ENCODE results near the gene GPRIN2. TPM values are rescaled to one million over a fixed set of nuclear protein-coding genes. Genes with fewer than 3 reads are reported as not detected.

Gene GPRIN2
- total RNA-seq, 2 donors from 2014 or later, result 0.26 to 0.67 TPM

DNA sequence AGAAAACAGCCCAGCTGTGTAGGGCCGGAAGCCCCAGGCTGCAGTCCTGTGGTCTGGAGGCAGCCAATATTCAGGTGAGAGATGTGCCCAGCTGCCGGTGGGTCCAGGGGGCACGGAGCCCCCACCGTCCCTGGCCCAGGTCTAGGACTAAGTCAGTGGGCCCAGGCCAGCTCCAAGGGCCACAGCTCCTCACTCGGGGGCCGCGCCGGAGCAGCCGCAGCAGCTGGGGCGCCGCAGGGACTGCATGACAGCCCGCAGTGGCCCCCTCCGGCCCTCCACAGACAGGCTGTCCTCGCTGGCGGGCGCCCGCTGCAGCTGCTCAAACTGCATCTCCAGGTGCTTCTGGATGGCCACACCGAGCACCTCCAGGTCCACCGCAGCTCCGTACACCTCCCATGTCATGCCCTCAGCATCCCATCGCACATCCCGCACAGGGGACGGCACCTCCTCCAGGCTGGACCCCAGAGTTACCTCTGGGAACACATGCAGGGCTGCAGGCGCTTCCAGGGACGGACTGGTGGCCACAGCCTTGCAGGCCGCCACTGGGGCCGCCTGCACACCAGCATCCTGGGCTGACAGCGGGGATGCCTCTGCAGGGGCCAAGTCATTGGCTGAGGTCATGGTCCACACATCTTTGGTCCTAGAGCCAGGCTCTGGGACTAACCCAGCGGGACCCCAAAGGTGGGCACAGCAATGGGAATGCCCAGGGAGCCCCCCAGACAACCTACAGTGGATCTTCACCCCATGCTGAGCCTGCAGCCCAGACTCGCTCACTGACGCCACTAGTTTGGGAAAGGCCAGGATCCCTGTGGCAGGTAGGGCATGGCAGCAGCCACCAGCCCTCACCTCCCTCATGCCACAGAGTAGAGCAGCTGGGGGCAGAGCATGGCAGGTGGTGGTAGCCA lies 7.0 kb downstream of the GPRIN2 start:
- Histone ChIP-seq H3K4me3 (no peak overlapping the region), H3K36me3 (no peaks in the 10 kb centered on the region), H3K27ac (no peak overlapping the region), H3K9me3 (no peaks in the 10 kb centered on the region), H3K27me3 (no peaks in the 10 kb centered on the region), H3K4me1 (no peaks in the 10 kb centered on the region)
- TF ChIP-seq, protein P1, sequence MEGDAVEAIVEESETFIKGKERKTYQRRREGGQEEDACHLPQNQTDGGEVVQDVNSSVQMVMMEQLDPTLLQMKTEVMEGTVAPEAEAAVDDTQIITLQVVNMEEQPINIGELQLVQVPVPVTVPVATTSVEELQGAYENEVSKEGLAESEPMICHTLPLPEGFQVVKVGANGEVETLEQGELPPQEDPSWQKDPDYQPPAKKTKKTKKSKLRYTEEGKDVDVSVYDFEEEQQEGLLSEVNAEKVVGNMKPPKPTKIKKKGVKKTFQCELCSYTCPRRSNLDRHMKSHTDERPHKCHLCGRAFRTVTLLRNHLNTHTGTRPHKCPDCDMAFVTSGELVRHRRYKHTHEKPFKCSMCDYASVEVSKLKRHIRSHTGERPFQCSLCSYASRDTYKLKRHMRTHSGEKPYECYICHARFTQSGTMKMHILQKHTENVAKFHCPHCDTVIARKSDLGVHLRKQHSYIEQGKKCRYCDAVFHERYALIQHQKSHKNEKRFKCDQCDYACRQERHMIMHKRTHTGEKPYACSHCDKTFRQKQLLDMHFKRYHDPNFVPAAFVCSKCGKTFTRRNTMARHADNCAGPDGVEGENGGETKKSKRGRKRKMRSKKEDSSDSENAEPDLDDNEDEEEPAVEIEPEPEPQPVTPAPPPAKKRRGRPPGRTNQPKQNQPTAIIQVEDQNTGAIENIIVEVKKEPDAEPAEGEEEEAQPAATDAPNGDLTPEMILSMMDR (IDR thresholded peaks at IDR 0.05), result no peak
- DNase-seq (ENCODE audit: low spot score), result no peak

DNA sequence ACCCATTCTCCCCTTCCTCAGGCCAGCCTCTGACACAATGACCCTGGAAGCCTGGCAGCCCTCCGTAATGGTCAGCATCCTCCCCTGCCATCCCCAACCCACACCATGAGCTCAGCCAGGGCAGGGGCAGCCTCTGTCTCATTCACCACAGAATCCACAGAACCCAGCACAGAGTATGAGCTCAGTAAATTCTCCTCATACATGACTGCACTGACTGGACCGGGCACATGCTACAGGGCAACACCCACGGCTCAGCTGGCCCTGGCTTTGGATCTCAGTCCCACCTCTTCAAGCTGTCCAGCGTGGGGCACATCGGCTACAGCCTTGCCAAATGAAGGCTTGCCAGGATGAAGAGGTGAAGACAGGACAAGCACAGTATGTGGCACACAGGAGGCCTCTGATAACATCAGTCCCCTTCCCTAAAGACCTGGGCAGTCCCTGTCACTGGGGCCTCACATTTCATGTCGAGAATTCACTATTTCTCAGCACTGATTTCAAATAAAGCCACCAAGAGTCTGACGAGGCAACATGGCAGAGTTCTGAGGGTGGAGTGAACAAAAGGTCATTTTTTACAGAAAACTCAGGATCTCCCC lies 7.9 kb downstream of the GPRIN2 start:
- DNase-seq (ENCODE audit: low spot score), result no peak
- H3K9me3 ChIP-seq, result no peaks in the 10 kb centered on the region
- no peak overlapping the region for H3K4me3 ChIP-seq
- H3K27me3 ChIP-seq, result no peaks in the 10 kb centered on the region
- H3K4me1 ChIP-seq, result no peaks in the 10 kb centered on the region
- TF ChIP-seq, protein P1 (IDR thresholded peaks at IDR 0.05), result no peak
- no peaks in the 10 kb centered on the region for H3K36me3 ChIP-seq
- H3K27ac ChIP-seq, result no peak overlapping the region

DNA sequence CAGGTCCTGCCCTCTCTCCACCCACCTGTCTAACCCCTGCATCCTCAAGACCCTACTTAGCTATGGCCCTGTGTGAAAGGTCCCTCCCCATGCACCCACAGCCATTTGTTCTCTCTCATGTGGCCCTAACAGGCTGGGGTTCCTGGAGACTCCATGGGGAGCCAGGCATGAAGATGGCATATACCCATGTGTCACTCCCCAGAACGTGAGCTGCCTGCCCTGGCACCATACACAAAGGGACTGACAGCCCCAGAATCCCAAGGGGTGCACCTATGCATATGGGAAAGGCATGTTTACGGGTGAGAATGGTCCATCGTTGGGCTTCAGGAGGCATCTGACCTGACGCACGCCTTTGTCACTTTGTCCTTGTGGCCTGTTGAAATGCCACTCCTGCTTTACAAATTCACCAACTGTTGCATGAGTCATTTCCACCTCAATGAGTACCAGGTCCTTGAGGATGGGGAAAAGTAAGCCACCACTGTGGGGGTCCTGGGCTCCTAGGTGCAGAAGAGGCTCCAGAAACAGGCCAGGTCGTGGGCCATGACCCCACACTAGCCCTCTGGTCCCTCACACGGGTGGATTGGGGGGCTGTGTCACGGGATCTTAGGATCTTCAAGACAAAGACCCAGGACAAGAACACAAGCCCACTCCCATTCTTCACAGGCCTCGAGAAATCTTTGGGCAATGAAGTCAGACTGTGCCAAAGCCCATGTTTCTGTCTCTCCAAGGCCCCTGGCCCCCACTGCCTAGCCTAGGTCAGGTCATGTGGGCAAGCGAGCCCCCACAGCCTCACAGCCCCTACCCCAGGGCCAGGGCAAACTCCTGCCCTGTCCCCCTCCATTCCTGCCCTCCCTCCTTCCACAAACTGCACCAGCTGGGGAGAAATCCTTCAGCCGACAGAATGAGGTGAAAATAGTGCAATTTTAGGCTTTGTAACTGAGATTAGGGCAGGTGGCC lies 8.6 kb downstream of the GPRIN2 start:
- no peaks in the 10 kb centered on the region for H3K27me3 ChIP-seq
- DNase-seq (ENCODE audit: low spot score), result no peak
- H3K4me1 ChIP-seq, result no peaks in the 10 kb centered on the region
- no peak overlapping the region for H3K4me3 ChIP-seq
- H3K9me3 ChIP-seq, result no peaks in the 10 kb centered on the region
- TF ChIP-seq, protein P1 (IDR thresholded peaks at IDR 0.05), result no peak
- no peaks in the 10 kb centered on the region for H3K36me3 ChIP-seq
- H3K27ac ChIP-seq, result no peak overlapping the region

DNA sequence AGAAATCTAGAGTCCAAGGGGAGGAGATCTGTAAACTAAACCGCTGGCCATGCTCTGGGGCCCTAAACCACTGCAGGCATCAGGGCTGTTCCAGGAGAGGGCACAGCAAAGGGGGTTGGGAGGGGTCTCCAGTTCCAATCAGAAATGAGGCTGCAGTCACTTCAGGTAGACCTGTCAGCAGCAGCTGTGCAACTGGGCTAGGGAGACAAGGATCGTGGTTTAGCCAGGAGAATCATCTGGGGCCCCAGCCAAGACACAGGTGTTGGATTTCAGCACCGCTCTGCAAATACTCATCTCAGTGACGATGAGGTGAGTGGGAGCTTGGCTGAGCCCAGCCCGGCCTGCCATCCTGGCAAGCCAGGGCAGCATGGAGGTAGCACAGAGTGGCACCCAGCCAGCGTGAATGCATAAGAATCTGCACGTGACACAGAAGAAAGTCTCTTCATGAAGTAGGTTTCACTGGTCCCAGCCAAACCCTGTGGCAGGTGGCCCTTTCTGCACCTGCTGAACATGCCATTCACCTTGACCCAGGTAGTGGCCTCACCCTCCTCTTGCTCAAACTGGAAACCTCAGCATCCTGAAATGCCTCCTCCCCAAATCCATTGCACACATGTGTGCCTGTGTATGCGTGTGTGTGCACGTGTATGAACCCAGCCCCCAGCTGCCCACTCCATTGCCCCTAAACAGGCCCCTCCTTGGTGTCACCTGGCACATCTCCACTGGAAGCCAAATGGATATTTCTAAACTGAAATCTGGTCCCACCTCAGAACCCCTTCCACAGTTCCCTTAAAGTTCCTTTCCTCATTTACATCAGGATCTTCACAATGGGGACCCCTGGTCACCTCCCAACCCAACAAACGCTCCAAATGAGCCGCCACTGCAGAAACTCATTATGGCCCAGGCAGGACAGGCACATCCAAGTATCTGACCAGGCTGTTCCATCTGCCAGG lies 9.6 kb downstream of the GPRIN2 start:
- Histone ChIP-seq H3K4me1 (no peaks in the 10 kb centered on the region), H3K27ac (no peak overlapping the region), H3K4me3 (no peak overlapping the region), H3K27me3 (no peaks in the 10 kb centered on the region), H3K36me3 (no peaks in the 10 kb centered on the region), H3K9me3 (no peaks in the 10 kb centered on the region)
- TF ChIP-seq, protein P1 (IDR thresholded peaks at IDR 0.05), result no peak
- DNase-seq (ENCODE audit: low spot score), result no peak

Measured in right atrium auricular region (tissue), 2 donors.